Erythroblast (primary cell): ENCODE data around the gene C1QB.
A peak's percentile ranks its signal among the peaks of the same experiment; 100 is the strongest.

Experiments used
- DNase-seq, 2 experiments: peaks; one replicate each; lab custom pipeline; 2025; lab: John Stamatoyannopoulos, UW
- GATA1 ChIP-seq: IDR thresholded peaks from 2 replicates; pipeline ENCODE4 v1.6.1; 2011; ENCODE audit warnings: low read depth, mild to moderate bottlenecking, control low read depth, low read length, moderate library complexity
- POLR2A ChIP-seq: IDR thresholded peaks from 2 replicates; pipeline ENCODE4 v1.6.1; 2011; ENCODE audit warnings: mild to moderate bottlenecking, low read length

The C1QB gene

GRCh38 chr1:22708777-22709176, 55.7 kb downstream of the C1QB start:
- TF ChIP-seq GATA1 (no peak), POLR2A (no peak)
- DNase-seq: no peak

DNA sequence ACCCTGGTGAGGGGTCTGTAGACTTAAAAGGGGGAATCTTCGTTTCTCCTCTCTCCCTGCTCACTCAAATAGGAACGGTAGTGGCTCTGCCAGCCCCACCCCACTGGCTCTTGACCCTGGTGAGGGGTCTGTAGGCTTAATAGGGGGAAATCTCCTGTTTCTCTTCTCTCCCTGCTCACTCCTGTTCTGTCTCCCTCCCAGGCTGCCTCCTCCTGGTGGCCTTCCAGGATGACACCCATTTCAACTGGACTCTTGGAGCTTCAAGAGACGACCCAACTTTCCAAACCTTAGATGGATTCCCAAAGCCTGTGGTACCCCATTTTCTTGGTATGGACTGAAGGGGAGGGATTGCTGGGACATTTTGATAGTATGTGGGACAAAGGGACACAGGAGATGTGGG, 56.2 kb downstream of the C1QB start:
- TF ChIP-seq GATA1 (no peak), POLR2A (no peak)
- no peak for DNase-seq

DNA sequence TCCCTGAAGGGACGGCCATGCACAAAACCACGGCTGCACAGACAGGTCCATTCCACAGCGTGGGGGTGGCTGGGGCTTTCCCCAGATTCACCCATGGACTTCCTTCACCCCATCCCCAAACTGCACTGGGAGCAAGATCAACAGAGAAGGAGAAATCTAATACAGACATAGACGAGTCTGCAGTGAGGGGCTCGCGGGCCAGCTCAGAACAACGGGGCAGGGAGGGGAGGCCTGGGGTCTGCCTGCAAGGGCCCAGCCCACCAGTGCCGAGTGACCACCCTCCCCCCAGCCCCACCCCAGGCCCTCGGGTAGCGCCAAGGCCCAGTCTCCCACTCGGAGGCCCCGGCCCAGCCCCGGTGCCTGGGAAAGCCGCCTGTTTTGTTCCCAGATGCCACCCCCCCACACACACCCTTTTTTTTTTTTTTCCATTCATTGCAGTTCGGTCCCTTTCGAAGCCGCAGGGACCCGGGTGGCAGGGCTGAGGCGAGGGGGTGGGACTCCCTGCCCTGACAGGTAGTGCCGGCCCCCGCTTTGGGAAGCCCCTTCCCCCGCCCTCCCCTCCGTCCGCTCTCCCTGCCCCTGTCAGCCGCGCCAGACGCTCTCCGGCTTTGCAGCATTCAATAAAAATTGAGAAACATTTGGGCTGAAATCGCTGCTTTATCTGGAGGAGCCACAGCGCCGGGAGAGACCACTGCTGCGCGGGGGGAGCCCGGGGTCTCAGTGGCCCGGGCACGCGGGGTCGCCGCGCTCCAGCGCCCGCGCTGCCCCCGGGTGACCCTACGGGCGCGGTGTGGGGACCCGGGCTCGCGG, 57.1 kb downstream of the C1QB start:
- DNase-seq: peak; percentile 47 to 65

GRCh38 chr1:22710701-22711049, 57.6 kb downstream of the C1QB start, which contains the start of gene EPHB2:
Gene EPHB2 (plus strand): TSS chr1:22710839. CDS start chr1:22710983, 144 bp downstream.
- TF ChIP-seq POLR2A: no peak
- no peak for TF ChIP-seq GATA1
- no peak for DNase-seq

More for the DNA sequence above, 57.1 kb downstream of the C1QB start:
- TF ChIP-seq GATA1: no peak
- no peak for TF ChIP-seq POLR2A

GRCh38 chr1:22711071-22711470, 58.0 kb downstream of the C1QB start:
- TF ChIP-seq GATA1 (no peak), POLR2A (no peak)
- no peak for DNase-seq
